ENCODE data around the gene EPAS1.

DNA sequence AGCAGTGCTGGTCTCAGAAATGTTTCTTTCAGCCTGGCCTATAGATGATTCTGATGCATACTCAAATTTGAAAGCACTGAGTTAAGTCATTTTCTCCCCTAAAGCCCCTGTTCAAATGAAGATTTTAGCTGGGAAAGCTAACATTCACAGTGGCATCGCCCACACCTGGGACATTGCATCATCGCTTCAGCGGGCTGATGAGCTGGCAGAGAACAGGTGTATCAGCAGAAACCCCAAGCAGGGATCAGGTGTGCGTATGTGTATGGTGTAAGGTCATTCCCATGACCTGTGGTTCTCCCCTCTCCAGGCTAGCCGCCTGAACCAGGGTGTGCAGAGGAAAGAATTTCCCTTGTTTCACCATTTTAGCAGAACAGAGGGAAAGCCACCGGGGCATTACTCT is 56.3 kb downstream of the EPAS1 start:
- TF ChIP-seq, protein P1, sequence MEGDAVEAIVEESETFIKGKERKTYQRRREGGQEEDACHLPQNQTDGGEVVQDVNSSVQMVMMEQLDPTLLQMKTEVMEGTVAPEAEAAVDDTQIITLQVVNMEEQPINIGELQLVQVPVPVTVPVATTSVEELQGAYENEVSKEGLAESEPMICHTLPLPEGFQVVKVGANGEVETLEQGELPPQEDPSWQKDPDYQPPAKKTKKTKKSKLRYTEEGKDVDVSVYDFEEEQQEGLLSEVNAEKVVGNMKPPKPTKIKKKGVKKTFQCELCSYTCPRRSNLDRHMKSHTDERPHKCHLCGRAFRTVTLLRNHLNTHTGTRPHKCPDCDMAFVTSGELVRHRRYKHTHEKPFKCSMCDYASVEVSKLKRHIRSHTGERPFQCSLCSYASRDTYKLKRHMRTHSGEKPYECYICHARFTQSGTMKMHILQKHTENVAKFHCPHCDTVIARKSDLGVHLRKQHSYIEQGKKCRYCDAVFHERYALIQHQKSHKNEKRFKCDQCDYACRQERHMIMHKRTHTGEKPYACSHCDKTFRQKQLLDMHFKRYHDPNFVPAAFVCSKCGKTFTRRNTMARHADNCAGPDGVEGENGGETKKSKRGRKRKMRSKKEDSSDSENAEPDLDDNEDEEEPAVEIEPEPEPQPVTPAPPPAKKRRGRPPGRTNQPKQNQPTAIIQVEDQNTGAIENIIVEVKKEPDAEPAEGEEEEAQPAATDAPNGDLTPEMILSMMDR (IDR thresholded peaks at IDR 0.05; ENCODE audit: insufficient read depth, low read length) = no peak
- TF ChIP-seq POLR2AphosphoS5 (IDR thresholded peaks at IDR 0.05; ENCODE audit: low read depth) (no peak), GABPA (IDR thresholded peaks at IDR 0.05; ENCODE audit: low read depth) (no peak), SPI1 (IDR thresholded peaks at IDR 0.05; ENCODE audit: borderline replicate concordance, low read depth) (no peak)
- TF ChIP-seq, protein P2, sequence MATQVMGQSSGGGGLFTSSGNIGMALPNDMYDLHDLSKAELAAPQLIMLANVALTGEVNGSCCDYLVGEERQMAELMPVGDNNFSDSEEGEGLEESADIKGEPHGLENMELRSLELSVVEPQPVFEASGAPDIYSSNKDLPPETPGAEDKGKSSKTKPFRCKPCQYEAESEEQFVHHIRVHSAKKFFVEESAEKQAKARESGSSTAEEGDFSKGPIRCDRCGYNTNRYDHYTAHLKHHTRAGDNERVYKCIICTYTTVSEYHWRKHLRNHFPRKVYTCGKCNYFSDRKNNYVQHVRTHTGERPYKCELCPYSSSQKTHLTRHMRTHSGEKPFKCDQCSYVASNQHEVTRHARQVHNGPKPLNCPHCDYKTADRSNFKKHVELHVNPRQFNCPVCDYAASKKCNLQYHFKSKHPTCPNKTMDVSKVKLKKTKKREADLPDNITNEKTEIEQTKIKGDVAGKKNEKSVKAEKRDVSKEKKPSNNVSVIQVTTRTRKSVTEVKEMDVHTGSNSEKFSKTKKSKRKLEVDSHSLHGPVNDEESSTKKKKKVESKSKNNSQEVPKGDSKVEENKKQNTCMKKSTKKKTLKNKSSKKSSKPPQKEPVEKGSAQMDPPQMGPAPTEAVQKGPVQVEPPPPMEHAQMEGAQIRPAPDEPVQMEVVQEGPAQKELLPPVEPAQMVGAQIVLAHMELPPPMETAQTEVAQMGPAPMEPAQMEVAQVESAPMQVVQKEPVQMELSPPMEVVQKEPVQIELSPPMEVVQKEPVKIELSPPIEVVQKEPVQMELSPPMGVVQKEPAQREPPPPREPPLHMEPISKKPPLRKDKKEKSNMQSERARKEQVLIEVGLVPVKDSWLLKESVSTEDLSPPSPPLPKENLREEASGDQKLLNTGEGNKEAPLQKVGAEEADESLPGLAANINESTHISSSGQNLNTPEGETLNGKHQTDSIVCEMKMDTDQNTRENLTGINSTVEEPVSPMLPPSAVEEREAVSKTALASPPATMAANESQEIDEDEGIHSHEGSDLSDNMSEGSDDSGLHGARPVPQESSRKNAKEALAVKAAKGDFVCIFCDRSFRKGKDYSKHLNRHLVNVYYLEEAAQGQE (IDR thresholded peaks at IDR 0.05; ENCODE audit: insufficient replicate concordance, low read depth) = no peak

Data from HL-60 (cell line).